HepG2 (cell line): Measurements from ENCODE around the gene TTLL4. TPM values are rescaled to one million over a fixed set of nuclear protein-coding genes. Genes with fewer than 3 reads are reported as not detected.

Experiments used
- CSRNP2 ChIP-seq: sonication (generic); formaldehyde crosslinking; conservative IDR thresholded peaks from 2 replicates; pipeline ENCODE4 v1.8.0; 2022; ENCODE audit warnings: low read depth, missing genetic modification reagents
- DBP ChIP-seq: sonication (generic); formaldehyde crosslinking; IDR thresholded peaks from 2 replicates; pipeline ENCODE4 v1.4.0; 2020; ENCODE audit warnings: missing genetic modification reagents; ENCODE audit errors: not compliant biosample characterization
- DNMT3B ChIP-seq: conservative IDR thresholded peaks from 2 replicates; pipeline ENCODE4 v1.6.1; 2016; ENCODE audit warnings: missing biosample characterization, control low read depth
- EED ChIP-seq: sonication (generic); formaldehyde crosslinking; IDR thresholded peaks from 2 replicates; pipeline ENCODE4 v1.5.0; 2020; ENCODE audit warnings: mild to moderate bottlenecking, missing genetic modification reagents
- FOXP4 ChIP-seq: sonication (generic); formaldehyde crosslinking; IDR thresholded peaks from 2 replicates; pipeline ENCODE4 v1.4.0; 2020; ENCODE audit warnings: missing genetic modification reagents
- HNRNPUL1 ChIP-seq: fragments of 200-400 bp; formaldehyde crosslinking; IDR thresholded peaks from 2 replicates; pipeline ENCODE4 v1.6.1; 2017; ENCODE audit warnings: low read depth, mild to moderate bottlenecking, low read length, moderate library complexity
- HOXA5 ChIP-seq: sonication (generic); formaldehyde crosslinking; IDR thresholded peaks from 2 replicates; pipeline ENCODE4 v1.4.0; 2020; ENCODE audit warnings: missing genetic modification reagents
- IRX3 ChIP-seq: sonication (generic); formaldehyde crosslinking; IDR thresholded peaks from 2 replicates; pipeline ENCODE4 v1.8.1; 2023; ENCODE audit warnings: mild to moderate bottlenecking, low read depth, missing genetic modification reagents, borderline replicate concordance
- MYNN ChIP-seq: sonication (generic); formaldehyde crosslinking; IDR thresholded peaks from 2 replicates; pipeline ENCODE4 v1.4.0; 2020; ENCODE audit warnings: mild to moderate bottlenecking, low read depth, missing genetic modification reagents
- NCOA2 ChIP-seq: sonication (generic); formaldehyde crosslinking; IDR thresholded peaks from 2 replicates; pipeline ENCODE4 v1.8.0; 2022; ENCODE audit warnings: inconsistent platforms
- NFE2L2 ChIP-seq: fragments of 150-350 bp; IDR thresholded peaks from 2 replicates; pipeline ENCODE4 v1.6.1; 2014; ENCODE audit warnings: low read length
- NFYC ChIP-seq: IDR thresholded peaks from 2 replicates; pipeline ENCODE4 v1.6.1; 2016; ENCODE audit warnings: missing genetic modification reagents, missing compliant biosample characterization
- REXO4 ChIP-seq: sonication (generic); formaldehyde crosslinking; IDR thresholded peaks from 2 replicates; pipeline ENCODE4 v1.8.0; 2022; ENCODE audit warnings: missing genetic modification reagents, mild to moderate bottlenecking, borderline replicate concordance
- ZBTB3 ChIP-seq: sonication (generic); formaldehyde crosslinking; IDR thresholded peaks from 2 replicates; pipeline ENCODE4 v1.4.0; 2020; ENCODE audit warnings: low read depth, mild to moderate bottlenecking, moderate library complexity, missing genetic modification reagents, borderline replicate concordance
- ZBTB42 ChIP-seq: sonication (generic); formaldehyde crosslinking; IDR thresholded peaks from 2 replicates; pipeline ENCODE4 v1.5.0; 2020; ENCODE audit warnings: mild to moderate bottlenecking, missing genetic modification reagents
- ZBTB46 ChIP-seq: sonication (generic); formaldehyde crosslinking; IDR thresholded peaks from 2 replicates; pipeline ENCODE4 v1.4.0; 2020; ENCODE audit warnings: mild to moderate bottlenecking, missing genetic modification reagents, borderline replicate concordance
- ZNF317 ChIP-seq: sonication (generic); formaldehyde crosslinking; IDR thresholded peaks from 2 replicates; pipeline ENCODE4 v1.5.0; 2020; ENCODE audit warnings: mild to moderate bottlenecking, missing genetic modification reagents
- ZNF326 ChIP-seq: sonication (generic); formaldehyde crosslinking; IDR thresholded peaks from 2 replicates; pipeline ENCODE4 v1.4.0; 2020; ENCODE audit warnings: missing genetic modification reagents, borderline replicate concordance
- ZNF335 ChIP-seq: sonication (generic); formaldehyde crosslinking; IDR thresholded peaks from 2 replicates; pipeline ENCODE4 v1.4.0; 2020; ENCODE audit warnings: missing genetic modification reagents
- ZNF432 ChIP-seq: sonication (generic); formaldehyde crosslinking; IDR thresholded peaks from 2 replicates; pipeline ENCODE4 v1.5.0; 2020; ENCODE audit warnings: missing genetic modification reagents, mild to moderate bottlenecking, borderline replicate concordance
- ZNF607 ChIP-seq: sonication (generic); formaldehyde crosslinking; IDR thresholded peaks from 2 replicates; pipeline ENCODE4 v1.5.1; 2020; ENCODE audit warnings: missing genetic modification reagents, mild to moderate bottlenecking, borderline replicate concordance
- ZNF773 ChIP-seq: sonication (generic); formaldehyde crosslinking; IDR thresholded peaks from 2 replicates; pipeline ENCODE4 v1.4.0; 2020; ENCODE audit warnings: missing genetic modification reagents, borderline replicate concordance
- ZNF780A ChIP-seq: sonication (generic); formaldehyde crosslinking; IDR thresholded peaks from 2 replicates; pipeline ENCODE4 v1.8.0; 2022; ENCODE audit warnings: mild to moderate bottlenecking, missing genetic modification reagents, moderate library complexity
- polyA plus RNA-seq, 8 experiments: library from polyadenylated mRNA; depleted of rRNA in 3 of 8; stranded (reverse) in 7 of 8; unstranded in 1 of 8; fragments of >200 nt; fragmentation: Illumina TruSeq in 4 of 8; extraction: Trizol in 4 of 8; gene quantifications; 2 replicates each; pipeline versions ENCODE4 v1.2.1 to v1.2.3, GENCODE V29; 2011 to 2016; ENCODE audit warnings: low read depth in 4 of 8, missing spikeins in 1 of 8, mixed read lengths in 1 of 8; ENCODE audit not compliant: insufficient read depth in 1 of 8
- total RNA-seq, 5 experiments: library from RNA; depleted of rRNA; stranded (reverse); fragments of >200 nt; fragmentation: Illumina TruSeq; extraction: Trizol; gene quantifications; 2 replicates each; pipeline ENCODE4 v1.2.3, GENCODE V29; 2016; ENCODE audit warnings: low read depth in 1 of 5

Gene TTLL4
- total and polyA plus RNA-seq, 2 of the 13 experiments (the other 11 are each of a cell fraction or from before 2014, with no cell fraction given): 77.5 to 84.6 TPM

- no peak for TF ChIP-seq DBP (CRISPR knock-in tag)
- no peak for TF ChIP-seq MYNN
- TF ChIP-seq ZNF432 (CRISPR knock-in tag): no peak
- TF ChIP-seq NCOA2 (CRISPR knock-in tag): 0 out of 2 replicates have a peak, but pooled peaks have one; percentile 63
- TF ChIP-seq ZNF780A (CRISPR knock-in tag): no peak
- no peak for TF ChIP-seq IRX3 (CRISPR knock-in tag)
- no peak for TF ChIP-seq CSRNP2
- TF ChIP-seq ZNF773 (CRISPR knock-in tag): no peak
- no peak for TF ChIP-seq ZNF335 (CRISPR knock-in tag)
- TF ChIP-seq ZBTB46 (CRISPR knock-in tag): no peak
- TF ChIP-seq ZBTB42 (CRISPR knock-in tag): no peak
- peak; percentile 66; the same call in 1 of the 2 replicates for TF ChIP-seq FOXP4 (CRISPR knock-in tag)
- TF ChIP-seq EED (CRISPR knock-in tag): no peak
- TF ChIP-seq HNRNPUL1: no peak
- TF ChIP-seq ZNF607 (CRISPR knock-in tag): no peak
- TF ChIP-seq NFYC (CRISPR knock-in tag): no peak
- no peak for TF ChIP-seq ZNF326 (CRISPR knock-in tag)
- TF ChIP-seq REXO4 (CRISPR knock-in tag): no peak
- no peak for TF ChIP-seq ZBTB3 (CRISPR knock-in tag)
- TF ChIP-seq DNMT3B: no peak
- TF ChIP-seq HOXA5 (CRISPR knock-in tag): 0 out of 2 replicates have a peak, but pooled peaks have one; percentile 40
- TF ChIP-seq ZNF317 (CRISPR knock-in tag): no peak
- no peak for TF ChIP-seq NFE2L2
These were observed 70.4 kb downstream of the TTLL4 start (continued) for GRCh38 chr2:218780851-218781690.
